Erythroblast (primary cell): ENCODE data around the gene GPR35.

Experiments used
- GATA1 ChIP-seq: IDR thresholded peaks from 2 replicates; pipeline ENCODE4 v1.6.1; 2011; ENCODE audit warnings: low read depth, mild to moderate bottlenecking, control low read depth, low read length, moderate library complexity
- POLR2A ChIP-seq: IDR thresholded peaks from 2 replicates; pipeline ENCODE4 v1.6.1; 2011; ENCODE audit warnings: mild to moderate bottlenecking, low read length

- TF ChIP-seq POLR2A: no peak
- TF ChIP-seq GATA1: no peak
Observed at GRCh38 chr2:240594511-240595380, 30.5 kb upstream of the GPR35 start.
